Osteocyte (in vitro differentiated cells): ENCODE data around the gene CNOT6L. TPM values are rescaled to one million over a fixed set of nuclear protein-coding genes. Genes with fewer than 3 reads are reported as not detected.
"Not testable (repeated sequence)": the region's sequence is repeated elsewhere in the genome, so short reads cannot be mapped to it uniquely, and the experiment has no call there.

Source experiments
- DNase-seq: peaks from one replicate; pipeline ENCODE4 v3.0.0; 2021; ENCODE audit warnings: mixed read lengths; ENCODE audit not compliant: unreplicated experiment; ENCODE audit errors: extremely low spot score
- H3K27ac Mint-ChIP-seq: one replicate; pipeline ENCODE4 v1.8.0; 2021; ENCODE audit warnings: mild to moderate bottlenecking, mixed read lengths; ENCODE audit not compliant: unreplicated experiment
- H3K27me3 Mint-ChIP-seq: one replicate; pipeline ENCODE4 v1.8.0; 2021; ENCODE audit warnings: mixed read lengths; ENCODE audit not compliant: unreplicated experiment
- H3K36me3 Mint-ChIP-seq: one replicate; pipeline ENCODE4 v1.8.0; 2021; ENCODE audit warnings: mixed read lengths; ENCODE audit not compliant: unreplicated experiment
- H3K4me1 Mint-ChIP-seq: one replicate; pipeline ENCODE4 v1.8.0; 2021; ENCODE audit warnings: mixed read lengths; ENCODE audit not compliant: unreplicated experiment
- H3K4me3 Mint-ChIP-seq: one replicate; pipeline ENCODE4 v1.8.0; 2021; ENCODE audit warnings: mild to moderate bottlenecking, moderate library complexity, mixed read lengths; ENCODE audit not compliant: unreplicated experiment
- H3K9me3 Mint-ChIP-seq: one replicate; pipeline ENCODE4 v1.8.0; 2021; ENCODE audit warnings: mixed read lengths; ENCODE audit not compliant: unreplicated experiment
- CTCF ChIP-seq: fragments of 200-600 bp; sonication (generic); IDR thresholded peaks from 2 replicates; pipeline ENCODE4 v1.5.0; 2021; ENCODE audit warnings: antibody characterized with exemption, mild to moderate bottlenecking, moderate library complexity
- total RNA-seq: library from RNA; stranded (reverse); gene quantifications from 2 replicates; pipeline ENCODE4 v1.2.1, GENCODE V29; 2021

Gene CNOT6L
- total RNA-seq, 1 donor from 2014 or later = 28.6 TPM

- Mint-ChIP-seq H3K27me3 (no peaks in the 10 kb centered on the region), H3K36me3 (no peaks in the 10 kb centered on the region), H3K9me3 (no peaks in the 10 kb centered on the region), H3K4me1 (peaks cover 3% of the 10 kb centered on the region), H3K4me3 (no peak overlapping the region), H3K27ac (no peak overlapping the region)
- no peak for TF ChIP-seq CTCF
- DNase-seq = no peak
Observed at GRCh38 chr4:77787969-77788368, 31.2 kb downstream of the CNOT6L start.

- DNase-seq = no peak
- no peaks in the 10 kb centered on the region for H3K27me3 Mint-ChIP-seq
- no peaks in the 10 kb centered on the region for H3K9me3 Mint-ChIP-seq
- peaks cover 9% of the 10 kb centered on the region for H3K4me1 Mint-ChIP-seq
- H3K4me3 Mint-ChIP-seq = no peak overlapping the region
- H3K27ac Mint-ChIP-seq = no peak overlapping the region
- no peaks in the 10 kb centered on the region for H3K36me3 Mint-ChIP-seq
- no peak for TF ChIP-seq CTCF
Observed at GRCh38 chr4:77785669-77786068, 33.5 kb downstream of the CNOT6L start.

- H3K27ac Mint-ChIP-seq = no peak overlapping the region
- no peaks in the 10 kb centered on the region for H3K9me3 Mint-ChIP-seq
- H3K4me1 Mint-ChIP-seq = peaks cover 9% of the 10 kb centered on the region
- no peak for TF ChIP-seq CTCF
- no peak overlapping the region for H3K4me3 Mint-ChIP-seq
- no peaks in the 10 kb centered on the region for H3K27me3 Mint-ChIP-seq
- H3K36me3 Mint-ChIP-seq = no peaks in the 10 kb centered on the region
- no peak for DNase-seq
Observed at GRCh38 chr4:77783895-77784294, 35.3 kb downstream of the CNOT6L start.

- no peak overlapping the region for H3K27ac Mint-ChIP-seq
- no peak overlapping the region for H3K4me3 Mint-ChIP-seq
- no peaks in the 10 kb centered on the region for H3K27me3 Mint-ChIP-seq
- no peak for DNase-seq
- no peaks in the 10 kb centered on the region for H3K36me3 Mint-ChIP-seq
- H3K4me1 Mint-ChIP-seq = peaks cover 6% of the 10 kb centered on the region
- H3K9me3 Mint-ChIP-seq = no peaks in the 10 kb centered on the region
- TF ChIP-seq CTCF = no peak
Observed at GRCh38 chr4:77782102-77782835, 36.9 kb downstream of the CNOT6L start.

- not testable (repeated sequence) for H3K27ac Mint-ChIP-seq, H3K36me3 Mint-ChIP-seq, H3K4me3 Mint-ChIP-seq, DNase-seq, H3K27me3 Mint-ChIP-seq, H3K9me3 Mint-ChIP-seq
- H3K4me1 Mint-ChIP-seq = peaks cover 14% of the 10 kb centered on the region
Observed at GRCh38 chr4:77780762-77781161, 38.4 kb downstream of the CNOT6L start.
